HG03060 (cell line): ENCODE results near the gene DOCK7.
"Not testable (repeated sequence)": the region's sequence is repeated elsewhere in the genome, so short reads cannot be mapped to it uniquely, and the experiment has no call there.

ENCODE experiments used
- ATAC-seq: cut with Tn5 transposase; IDR thresholded peaks from one replicate; pipeline ENCODE4 v1.9.1; 2021; ENCODE audit warnings: low read depth, moderate number of reproducible peaks; ENCODE audit not compliant: unreplicated experiment

Gene DOCK7

DNA sequence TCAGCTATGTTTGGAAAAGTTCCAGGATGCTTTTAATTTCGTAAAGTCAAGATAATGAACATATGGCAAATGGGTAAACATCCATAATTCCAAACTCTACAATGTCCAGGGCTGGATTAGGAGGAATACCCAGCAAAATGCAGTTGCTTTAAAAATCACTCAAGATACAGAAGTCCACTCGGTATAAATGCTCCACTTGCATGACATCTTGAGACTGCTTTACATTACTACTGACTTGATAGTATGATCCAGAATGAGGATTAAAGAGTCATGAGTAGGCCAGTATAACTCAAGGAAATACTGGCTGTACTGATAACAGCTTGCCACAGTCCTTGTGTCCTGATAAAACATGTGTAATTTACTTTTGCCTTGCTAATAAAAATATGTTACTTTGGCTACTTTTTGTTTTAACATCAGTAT is 149.1 kb downstream of the DOCK7 start:
- ATAC-seq = no peak

DNA sequence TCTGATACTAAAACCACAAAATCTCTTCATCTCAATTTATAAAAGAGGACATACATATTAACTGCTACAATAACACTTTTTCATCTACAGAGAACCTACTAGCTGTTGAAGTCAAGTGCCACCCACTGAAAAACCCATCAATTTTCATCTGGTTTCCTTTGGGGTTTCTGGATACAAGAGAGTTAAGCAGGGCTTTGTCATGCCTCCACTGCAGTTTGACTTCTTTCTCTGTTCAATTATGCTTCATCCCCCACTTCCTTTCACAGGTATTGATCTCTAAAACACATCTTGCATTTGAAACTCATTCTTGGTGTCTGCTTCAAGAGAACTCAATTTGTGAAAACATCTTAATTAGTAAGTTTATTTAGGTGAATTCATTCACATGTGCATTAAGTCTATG is 151.3 kb downstream of the DOCK7 start:
- no peak for ATAC-seq

DNA sequence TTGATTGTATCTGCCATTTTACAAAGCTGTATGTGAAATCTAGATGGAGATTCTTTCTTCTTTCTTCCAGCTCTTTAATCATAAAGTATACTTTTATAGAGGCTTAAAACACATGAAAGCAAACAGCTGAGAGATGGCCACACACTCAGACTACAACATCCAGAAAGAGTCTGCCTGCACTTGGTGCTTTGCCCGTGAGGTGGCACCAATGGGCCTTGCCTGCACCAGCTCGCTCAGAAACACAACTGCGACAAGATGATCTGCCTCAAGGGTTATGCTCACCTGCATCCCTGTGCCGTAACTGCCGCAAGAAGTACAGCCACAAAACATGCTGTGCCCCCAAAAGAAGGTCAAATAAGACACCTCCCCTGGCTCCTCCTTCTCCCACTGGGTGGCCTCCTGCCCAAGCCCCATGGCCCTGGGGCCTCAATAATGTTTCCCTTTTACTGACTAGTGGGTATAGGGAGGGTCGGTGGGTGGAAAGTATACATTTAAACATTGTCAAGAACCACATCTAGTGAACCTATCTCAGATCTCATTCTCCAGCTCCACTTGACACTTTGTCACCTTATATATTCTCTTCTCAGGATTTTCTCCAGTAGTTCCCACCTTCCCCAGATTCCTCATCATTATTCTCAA is 157.6 kb downstream of the DOCK7 start:
- no peak for ATAC-seq

DNA sequence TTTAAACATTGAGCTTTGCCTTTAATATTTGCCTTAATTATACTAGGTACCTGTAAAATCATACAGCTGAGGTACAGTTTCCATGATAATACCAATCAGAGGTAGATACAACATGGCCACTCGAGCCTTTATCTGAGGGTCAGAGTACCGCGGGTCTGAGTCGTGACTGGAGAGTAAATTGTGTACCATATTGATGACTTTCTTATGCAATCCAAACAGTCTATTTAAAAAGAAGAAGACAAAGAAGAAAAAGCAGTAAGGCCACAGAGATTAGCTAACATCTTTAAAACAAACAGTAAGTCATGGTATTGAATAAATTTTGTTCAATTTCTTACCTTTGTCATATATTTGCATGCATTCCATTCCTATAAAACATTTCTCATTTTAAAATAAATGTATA is 159.0 kb downstream of the DOCK7 start:
- no peak for ATAC-seq

DNA sequence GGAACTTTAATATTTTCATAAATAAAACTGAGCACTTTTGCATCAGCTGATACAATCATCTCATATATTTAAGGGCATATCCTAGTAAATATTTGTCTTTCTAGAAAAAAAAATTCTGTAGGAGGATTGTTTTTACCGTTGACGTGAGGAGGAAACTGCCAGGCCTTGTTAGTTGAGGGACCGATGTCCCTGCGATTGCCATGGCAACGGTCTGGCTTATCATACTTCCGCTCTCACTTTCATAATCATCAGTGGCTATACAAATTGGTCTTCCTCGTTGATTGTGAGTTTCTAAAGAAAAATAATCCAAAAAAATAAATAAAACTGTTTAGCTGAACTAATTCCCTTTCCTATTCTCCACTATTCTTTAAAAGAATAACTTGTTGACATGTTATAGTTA is 160.2 kb downstream of the DOCK7 start:
- no peak for ATAC-seq

DNA sequence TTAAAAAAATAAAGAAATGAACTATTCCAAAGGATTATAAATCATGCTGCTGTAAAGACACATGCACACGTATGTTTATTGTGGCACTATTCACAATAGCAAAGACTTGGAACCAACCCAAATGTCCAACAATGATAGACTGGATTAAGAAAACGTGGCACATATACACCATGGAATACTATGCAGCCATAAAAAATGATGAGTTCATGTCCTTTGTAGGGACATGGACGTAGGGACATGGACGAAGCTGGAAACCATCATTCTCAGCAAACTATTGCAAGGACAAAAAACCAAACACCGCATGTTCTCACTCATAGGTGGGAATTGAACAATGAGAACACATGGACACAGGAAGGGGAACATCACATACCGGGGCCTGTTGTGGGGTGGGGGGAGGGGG is 160.8 kb downstream of the DOCK7 start:
- ATAC-seq = not testable (repeated sequence)

DNA sequence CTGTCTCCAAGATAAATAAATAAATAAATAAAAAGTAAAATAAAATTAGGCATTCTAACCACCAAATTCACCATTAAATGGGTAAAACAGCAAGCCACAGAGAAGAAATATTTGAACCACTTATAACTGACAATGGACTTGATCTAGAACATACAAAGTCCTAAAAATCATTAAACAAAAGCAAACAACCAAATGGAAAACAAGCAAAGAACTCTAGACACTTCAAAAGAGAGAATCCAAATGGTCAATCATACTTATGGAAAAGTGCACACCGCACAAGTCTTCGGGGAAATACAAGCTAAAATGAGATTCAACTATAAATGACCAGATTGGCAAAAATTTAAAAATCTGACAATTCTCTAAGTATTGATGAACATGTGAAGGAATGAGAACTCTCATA is 164.3 kb downstream of the DOCK7 start:
- ATAC-seq = no peak

DNA sequence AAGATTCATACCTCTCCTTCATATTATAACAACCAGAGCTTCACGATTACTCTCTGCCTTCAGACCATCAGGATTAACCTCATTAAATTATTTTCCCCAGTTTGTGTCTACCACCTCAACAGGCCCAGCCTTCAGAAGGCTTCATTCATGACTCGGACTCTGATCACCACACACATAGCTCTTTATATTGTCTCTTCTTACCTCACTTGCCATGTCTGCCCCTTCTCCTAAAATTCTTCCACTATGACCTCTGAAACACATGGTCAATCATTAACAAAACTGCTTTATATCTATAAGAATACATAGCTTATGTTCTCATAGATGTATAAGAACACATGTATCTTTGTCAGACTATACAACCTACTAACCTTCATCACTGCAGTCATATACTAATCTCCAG is 171.6 kb downstream of the DOCK7 start:
- no peak for ATAC-seq

DNA sequence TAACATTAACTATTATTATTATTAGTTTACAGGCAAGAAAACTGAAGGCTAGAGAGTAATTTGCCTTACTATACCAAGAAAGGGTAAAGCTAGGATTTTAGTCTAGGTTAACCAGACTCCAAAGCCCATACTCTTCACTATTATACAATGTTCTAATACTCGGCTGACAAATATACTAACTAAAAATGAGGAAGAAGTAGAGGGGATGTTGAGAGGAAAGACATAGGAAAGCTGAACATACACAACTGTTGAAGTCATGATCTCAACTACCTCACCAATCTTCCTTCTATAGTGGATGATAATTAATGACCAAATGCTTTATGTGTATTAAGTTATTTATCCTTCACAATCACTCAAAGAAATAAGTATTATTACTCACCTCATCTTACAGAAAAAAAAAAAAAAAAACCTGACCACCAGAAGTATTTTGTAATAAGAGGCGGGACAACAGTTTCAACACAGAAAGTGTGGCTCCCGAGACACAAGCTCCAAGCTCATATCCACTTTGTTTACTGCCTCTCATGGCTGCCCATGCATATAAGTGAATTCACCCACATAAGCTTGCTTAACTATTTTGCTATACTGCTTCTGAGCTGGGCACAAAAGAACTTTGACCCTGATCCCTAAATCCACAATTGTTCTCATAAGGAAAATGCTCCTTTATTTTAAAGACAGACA is 173.3 kb downstream of the DOCK7 start:
- ATAC-seq = no peak

DNA sequence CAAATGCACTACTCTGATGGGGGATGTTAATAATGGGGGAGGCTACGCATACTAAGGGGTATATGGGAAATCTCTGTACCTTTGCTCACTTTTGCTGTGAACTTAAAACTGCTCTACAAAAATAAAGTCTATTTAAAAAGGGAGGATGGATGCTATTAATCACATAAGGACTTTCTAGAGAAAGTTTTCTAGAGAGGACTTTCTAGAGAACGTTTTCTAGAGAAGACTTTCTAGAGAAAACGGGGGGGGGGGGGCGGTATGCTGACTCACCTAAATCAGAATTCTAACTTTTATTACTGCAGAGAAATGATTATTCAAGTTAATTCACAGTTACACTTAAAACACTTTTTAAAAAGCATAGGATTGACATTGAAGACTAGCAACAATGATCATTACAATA is 175.2 kb downstream of the DOCK7 start:
- ATAC-seq = no peak

DNA sequence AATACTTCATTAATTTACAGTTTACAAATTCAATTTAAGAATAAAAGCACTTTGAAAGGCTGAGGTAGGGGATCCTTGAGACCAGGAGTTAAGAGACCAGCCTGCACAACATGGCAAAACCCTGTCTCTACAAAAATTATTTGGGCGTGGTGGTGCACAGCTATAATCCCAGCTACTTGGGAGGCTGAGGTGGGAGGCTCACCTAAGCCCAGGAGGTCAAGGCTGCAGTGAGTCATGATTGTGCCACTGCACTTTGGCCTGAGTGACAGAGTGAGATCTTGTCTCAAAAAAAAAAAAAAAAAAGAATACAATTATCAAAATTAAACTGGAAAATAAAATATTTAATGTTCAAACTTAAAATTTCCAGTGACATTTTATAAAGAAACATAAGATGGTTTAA is 179.2 kb downstream of the DOCK7 start:
- no peak for ATAC-seq

DNA sequence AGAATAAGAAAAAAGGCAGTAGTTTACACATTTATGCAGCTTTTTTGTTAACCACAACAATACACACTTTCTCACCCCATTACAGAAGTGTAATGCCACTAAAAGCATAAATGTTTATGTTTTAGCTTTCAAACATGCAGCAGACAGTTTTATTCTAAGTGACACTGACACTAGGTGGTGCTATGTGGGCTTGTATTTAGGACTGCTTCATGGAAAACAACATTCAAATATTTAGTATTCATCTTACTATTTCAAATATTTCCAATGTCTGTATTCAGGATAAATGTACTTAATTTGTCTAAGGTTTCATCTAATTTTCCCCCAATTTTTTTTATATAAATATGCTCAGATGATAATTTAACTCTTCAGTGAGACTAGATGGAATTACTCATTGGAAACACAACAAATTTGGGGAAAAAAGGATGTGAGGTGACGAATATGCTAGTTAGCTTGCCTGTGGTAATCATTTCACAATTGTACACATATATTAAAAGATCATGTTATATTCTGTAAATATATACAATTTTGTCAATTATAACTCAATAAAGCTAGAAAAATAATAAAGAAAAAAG is 179.9 kb downstream of the DOCK7 start:
- no peak for ATAC-seq

DNA sequence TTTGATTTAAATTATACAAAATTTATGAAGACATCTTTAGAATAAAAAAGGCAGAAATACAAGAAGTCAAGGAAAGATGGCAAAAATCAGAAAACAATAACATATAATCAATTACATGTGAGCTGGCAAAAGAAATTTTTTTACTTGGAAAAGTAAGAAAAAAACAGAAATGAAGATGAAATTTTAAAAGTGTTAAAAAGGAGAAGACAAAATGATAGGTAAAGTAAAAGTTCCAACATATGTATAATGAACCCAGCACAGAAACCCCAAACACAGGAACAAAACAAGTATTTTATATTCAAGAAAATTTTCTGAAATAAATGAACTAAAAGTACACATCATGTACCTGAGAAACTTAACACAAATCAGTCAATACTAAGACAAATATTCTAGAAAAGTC is 188.0 kb downstream of the DOCK7 start:
- ATAC-seq = no peak

DNA sequence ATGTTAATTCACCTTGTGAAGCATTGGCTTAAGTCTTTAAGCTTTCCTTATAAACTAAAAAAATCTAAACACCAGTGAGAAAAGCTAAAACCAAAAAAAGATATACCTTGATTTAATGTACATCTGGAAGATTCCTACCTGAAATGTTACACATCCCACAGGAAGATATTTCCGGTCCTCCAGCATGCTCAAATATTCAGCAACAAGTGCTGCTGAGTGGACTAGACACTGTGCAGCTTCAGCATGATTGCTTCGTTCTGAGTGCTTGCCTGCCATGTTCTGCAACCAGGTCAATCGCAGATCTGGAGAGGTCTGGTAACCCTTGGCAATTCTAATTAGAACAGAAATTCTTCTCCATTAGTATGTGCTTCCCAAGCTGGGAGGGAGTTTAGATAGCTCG is 194.0 kb downstream of the DOCK7 start:
- no peak for ATAC-seq

DNA sequence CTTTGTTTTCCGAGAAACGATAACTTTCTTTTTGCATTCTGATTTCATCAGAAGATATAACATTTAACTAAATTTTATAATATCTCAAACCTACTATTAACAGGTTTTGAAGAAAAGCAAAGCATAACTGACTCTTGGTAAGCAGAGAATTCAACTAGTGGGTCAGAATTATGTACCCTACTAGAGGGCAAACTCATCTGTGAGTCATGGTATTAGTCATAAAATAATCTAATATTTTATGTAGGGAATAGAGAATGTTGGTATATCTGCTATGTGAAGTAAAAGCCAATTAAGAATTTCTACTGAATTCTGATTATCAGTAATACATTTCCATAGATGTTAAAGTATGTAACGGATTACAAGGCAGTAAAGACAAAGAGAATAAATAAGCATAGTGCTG is 194.5 kb downstream of the DOCK7 start:
- no peak for ATAC-seq

DNA sequence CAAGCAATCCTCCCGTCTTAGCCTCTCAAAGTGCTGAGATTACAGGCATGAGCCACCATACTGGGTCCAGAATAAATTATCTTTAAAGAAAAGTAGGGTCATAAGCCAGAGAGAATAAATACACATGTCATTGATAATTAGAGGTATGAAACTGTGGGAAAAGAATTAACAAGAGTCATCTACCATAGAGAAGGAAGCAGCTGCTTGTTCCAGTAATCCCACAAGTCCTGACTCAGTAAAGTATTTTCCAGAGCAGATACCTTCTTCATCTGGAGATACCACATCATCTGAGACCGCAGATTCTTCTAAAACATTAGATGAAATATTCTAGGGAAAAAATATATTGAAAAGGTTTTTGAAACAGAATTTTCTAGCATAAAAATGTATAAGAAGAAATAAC is 195.7 kb downstream of the DOCK7 start:
- ATAC-seq = no peak

DNA sequence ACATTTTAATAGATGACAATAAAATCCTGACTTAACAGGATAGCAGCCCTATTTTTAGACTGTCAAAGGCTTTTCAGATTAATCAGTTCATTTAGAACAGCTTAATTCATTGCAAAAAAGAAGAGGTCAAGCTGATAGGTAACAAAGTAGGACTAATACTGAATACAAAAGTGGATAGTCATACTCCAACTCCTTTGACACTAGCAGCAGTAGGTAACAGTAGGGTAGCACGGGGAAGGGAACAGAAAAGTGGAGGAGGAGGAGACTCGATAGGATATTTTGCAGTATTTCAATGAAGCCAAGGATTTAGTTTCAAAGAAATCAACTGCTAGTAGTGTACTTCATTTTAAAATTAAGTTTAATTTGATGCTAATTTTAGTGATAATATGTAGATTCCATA is 200.2 kb downstream of the DOCK7 start:
- ATAC-seq = no peak

DNA sequence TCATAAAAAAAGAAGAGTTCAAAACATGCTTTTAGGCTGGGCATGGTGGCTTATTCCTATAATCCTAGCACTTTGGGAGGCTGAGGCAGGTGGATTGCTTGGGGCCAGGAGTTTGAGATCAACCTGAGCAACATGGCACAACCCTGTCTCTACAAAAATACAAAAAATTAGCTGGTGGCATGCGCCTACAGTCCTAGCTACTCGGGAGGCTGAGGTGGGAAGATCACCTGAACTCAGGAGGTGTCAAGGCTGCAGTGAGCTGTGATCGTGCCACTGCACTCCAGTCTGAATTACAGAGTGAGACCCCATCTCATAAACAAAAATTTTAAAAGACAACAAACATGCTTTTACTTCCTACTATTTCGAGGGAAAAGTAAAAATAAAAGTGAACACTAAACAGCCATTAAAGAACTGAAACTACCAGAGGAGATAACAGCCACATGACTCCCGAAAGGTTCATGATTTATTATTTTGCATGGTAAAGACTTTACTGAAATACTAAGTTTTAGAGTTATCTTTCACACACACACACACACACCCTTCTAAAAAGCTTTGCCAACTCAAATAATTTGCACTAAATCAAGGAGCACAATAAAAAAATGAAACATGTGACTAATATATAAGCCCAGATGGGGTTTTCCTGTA is 203.2 kb downstream of the DOCK7 start:
- ATAC-seq = no peak

DNA sequence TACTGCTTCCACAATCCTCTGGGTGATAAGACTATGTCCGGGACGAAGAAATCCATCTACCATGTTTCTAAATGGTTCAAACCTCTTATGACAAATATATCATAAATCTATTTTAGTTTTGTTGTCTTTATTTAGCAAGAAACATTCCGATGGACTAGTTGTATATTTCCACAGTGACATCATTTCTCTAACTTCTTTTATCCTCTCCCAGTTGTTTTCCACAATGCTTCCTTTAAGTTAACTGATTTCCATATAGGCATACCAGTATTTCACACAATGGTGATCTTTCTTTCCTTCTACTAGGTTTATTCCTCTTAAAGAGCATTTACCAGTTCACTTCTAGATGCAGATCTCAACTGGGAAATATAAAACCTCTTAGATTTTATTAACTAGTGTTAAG is 206.5 kb downstream of the DOCK7 start:
- no peak for ATAC-seq

DNA sequence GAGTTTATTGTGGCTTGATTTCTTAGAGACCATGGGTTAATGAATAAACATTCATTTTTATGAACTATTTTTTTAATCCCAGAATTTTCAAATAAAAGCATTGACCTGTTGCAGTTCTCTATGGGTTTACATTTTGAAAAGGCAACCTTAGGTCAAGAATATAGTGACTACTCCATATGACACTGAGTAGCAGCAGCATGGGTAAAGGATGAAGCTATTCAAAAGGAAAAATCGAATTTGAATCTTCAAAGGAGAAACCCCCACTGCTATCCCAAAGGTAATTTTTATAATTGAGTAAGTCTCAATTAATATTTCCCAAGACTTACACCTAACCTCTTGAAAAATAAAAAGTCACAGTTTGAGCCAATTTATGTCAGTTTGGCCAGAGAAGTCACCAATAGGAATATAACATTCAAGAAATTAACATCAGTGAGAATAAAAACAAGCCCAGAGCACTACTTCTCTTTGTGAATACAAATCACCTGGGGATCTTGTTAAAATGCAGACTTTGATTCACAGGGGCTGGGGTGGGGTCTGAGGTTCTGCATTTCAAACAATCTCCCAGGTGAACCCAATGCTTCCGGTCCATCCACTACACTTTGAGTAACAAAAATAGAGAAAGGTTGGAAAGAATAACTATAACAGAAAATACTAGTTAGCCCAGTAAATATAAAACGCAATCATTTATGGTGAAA is 211.5 kb downstream of the DOCK7 start:
- ATAC-seq = no peak

DNA sequence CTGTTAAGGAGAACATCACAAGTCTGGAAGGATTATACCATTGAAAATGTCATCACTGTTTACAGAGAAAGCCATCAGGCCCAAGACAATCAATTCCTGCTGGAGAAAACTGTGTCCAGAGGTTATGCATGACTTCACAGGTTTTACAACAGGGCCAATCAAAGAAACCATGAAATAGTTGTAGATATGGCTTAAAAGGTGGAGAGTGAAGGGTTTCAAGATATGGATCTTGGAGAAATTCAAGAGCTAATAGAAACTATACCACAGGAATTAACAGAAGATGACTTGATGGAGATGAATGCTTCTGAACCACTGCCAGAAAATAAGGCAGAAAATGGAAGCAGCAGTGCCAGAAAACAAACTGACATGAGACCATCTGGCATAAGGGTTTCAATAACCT is 221.1 kb downstream of the DOCK7 start:
- ATAC-seq = no peak
